Measurements from ENCODE around the gene SORT1. TPM values are rescaled to one million over a fixed set of nuclear protein-coding genes. Genes with fewer than 3 reads are reported as not detected.
"Not testable (repeated sequence)": the region's sequence is repeated elsewhere in the genome, so short reads cannot be mapped to it uniquely, and the experiment has no call there.

The SORT1 gene
- total RNA-seq, 4 donors from 2014 or later: 92.6 to 136 (median 134) TPM

DNA sequence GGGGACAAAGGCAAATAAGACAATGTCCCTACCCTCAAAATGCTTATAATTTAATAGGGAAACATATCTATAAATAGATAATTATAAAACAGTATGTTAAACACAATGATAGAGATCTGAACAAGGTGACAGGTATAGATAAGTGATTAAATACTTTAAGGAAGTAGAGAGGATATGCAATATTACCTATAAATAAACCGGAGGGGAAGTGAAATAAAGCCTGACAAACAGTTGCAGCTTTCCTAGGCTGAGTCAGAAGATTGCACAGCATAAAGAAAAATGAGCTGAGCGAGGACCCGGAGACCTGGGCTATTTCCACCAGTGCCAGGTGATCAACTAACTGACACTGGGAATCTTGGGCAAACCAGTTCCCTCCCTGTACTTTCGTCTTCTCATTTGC is 103.2 kb downstream of the SORT1 start:
- Histone ChIP-seq H3K36me3 (no peaks in the 10 kb centered on the region), H3K4me1 (peaks cover 15 to 18% (median 17%) of the 10 kb centered on the region in 4 donors), H3K4me3 (no peak overlapping the region), H3K27ac (replicated peaks in 1 of 4) (no peak overlapping the region), H3K27me3 (no peaks in the 10 kb centered on the region), H3K9me3 (no peaks in the 10 kb centered on the region)
- TF ChIP-seq POLR2AphosphoS5 (IDR thresholded peaks at IDR 0.05) (no peak), POLR2A (IDR thresholded peaks at IDR 0.05; ENCODE audit: low read depth) (no peak), EP300 (IDR thresholded peaks at IDR 0.05) (no peak)
- TF ChIP-seq, protein P1, sequence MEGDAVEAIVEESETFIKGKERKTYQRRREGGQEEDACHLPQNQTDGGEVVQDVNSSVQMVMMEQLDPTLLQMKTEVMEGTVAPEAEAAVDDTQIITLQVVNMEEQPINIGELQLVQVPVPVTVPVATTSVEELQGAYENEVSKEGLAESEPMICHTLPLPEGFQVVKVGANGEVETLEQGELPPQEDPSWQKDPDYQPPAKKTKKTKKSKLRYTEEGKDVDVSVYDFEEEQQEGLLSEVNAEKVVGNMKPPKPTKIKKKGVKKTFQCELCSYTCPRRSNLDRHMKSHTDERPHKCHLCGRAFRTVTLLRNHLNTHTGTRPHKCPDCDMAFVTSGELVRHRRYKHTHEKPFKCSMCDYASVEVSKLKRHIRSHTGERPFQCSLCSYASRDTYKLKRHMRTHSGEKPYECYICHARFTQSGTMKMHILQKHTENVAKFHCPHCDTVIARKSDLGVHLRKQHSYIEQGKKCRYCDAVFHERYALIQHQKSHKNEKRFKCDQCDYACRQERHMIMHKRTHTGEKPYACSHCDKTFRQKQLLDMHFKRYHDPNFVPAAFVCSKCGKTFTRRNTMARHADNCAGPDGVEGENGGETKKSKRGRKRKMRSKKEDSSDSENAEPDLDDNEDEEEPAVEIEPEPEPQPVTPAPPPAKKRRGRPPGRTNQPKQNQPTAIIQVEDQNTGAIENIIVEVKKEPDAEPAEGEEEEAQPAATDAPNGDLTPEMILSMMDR (IDR thresholded peaks at IDR 0.05): no peak
- 66% methylated on average over 4 of the region's 4 CpGs for WGBS
- no peak for DNase-seq (ENCODE audit: extremely low spot score)
- intact Hi-C loops (cut with DNase I): no loop called here

DNA sequence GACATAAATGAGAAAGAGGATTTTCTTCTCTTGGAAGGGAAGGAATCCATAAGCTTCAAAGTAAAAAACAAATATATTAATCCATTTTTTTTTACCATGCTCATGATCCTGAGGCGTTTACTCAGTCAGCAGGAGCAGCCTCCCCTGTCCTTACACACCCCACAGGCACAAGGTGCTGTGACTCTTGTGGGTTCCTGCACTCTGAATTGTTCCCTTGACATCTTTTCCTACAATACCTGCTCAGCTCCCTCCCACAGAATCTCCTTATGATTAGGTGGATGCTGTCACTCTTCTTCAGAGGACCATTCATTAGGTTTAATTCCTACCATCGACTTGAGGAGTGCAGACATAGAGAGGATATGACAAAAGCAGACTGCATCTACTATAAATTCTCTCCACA is 104.7 kb downstream of the SORT1 start:
- no peak overlapping the region for H3K27ac ChIP-seq (replicated peaks in 1 of 4)
- 90% methylated on average over 2 of the region's 2 CpGs for WGBS
- H3K27me3 ChIP-seq: no peaks in the 10 kb centered on the region
- peaks cover under 1 to 4% (median 2%) of the 10 kb centered on the region in 4 donors for H3K4me1 ChIP-seq
- DNase-seq (ENCODE audit: extremely low spot score): no peak
- no peaks in the 10 kb centered on the region for H3K9me3 ChIP-seq
- no peak overlapping the region for H3K4me3 ChIP-seq
- no peaks in the 10 kb centered on the region for H3K36me3 ChIP-seq
- TF ChIP-seq POLR2A (IDR thresholded peaks at IDR 0.05; ENCODE audit: low read depth): no peak
- TF ChIP-seq POLR2AphosphoS5 (IDR thresholded peaks at IDR 0.05): no peak
- no peak for TF ChIP-seq EP300 (IDR thresholded peaks at IDR 0.05)
- TF ChIP-seq, protein P1 (IDR thresholded peaks at IDR 0.05): no peak
- intact Hi-C loops (cut with DNase I): no loop called here

DNA sequence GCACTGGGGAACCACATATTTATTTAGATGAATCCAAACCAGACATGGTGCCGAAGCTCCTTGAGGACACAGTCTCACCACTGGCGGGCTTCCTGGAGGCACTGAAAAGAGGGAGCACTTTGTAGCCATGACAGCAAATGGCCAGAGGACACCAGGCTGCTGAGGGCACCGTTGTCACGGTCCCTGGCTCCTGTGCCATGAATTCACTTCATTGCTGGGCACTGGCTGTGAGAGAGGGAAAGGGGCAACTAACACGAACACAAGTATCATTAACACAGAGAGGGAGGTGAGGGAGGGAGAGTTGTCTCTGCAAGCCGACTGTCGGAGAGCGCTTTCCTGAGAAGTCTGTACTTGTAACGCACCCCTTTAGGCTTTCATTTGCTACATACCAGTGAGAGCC is 105.4 kb downstream of the SORT1 start:
- no peak for TF ChIP-seq POLR2AphosphoS5 (IDR thresholded peaks at IDR 0.05)
- TF ChIP-seq, protein P1 (IDR thresholded peaks at IDR 0.05): no peak
- TF ChIP-seq POLR2A (IDR thresholded peaks at IDR 0.05; ENCODE audit: low read depth): no peak
- no peak for TF ChIP-seq EP300 (IDR thresholded peaks at IDR 0.05)
- no peaks in the 10 kb centered on the region for H3K9me3 ChIP-seq
- no peaks in the 10 kb centered on the region for H3K4me1 ChIP-seq
- H3K27me3 ChIP-seq: no peaks in the 10 kb centered on the region
- no peak for DNase-seq (ENCODE audit: extremely low spot score)
- intact Hi-C loops (cut with DNase I): no loop called here
- no peaks in the 10 kb centered on the region for H3K36me3 ChIP-seq
- no peak overlapping the region for H3K4me3 ChIP-seq
- H3K27ac ChIP-seq (replicated peaks in 1 of 4): no peak overlapping the region
- WGBS: 86% methylated on average over 9 of the region's 9 CpGs

DNA sequence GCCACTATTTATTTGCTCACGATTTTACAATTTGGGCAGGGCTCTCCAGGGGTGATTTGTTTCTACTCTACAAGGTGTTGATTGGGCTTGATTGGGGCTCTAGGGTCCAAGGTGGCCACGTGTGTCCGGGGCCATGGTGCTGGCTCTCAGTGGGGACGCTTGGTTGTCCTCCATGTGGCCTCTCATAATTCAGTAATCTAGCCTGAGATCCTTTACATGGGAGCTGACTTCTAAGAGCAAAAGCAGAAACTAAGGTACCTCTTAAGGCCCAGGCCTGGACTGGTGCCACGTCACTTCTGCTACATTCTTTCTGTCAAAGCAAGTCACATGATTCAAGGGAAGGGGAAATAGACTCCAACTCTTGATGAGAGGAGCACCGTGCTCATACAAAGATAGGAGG is 106.7 kb downstream of the SORT1 start:
- H3K4me1 ChIP-seq: no peaks in the 10 kb centered on the region
- H3K27ac ChIP-seq (replicated peaks in 1 of 4): no peak overlapping the region
- no peaks in the 10 kb centered on the region for H3K27me3 ChIP-seq
- 72% methylated on average over 6 of the region's 6 CpGs for WGBS
- H3K4me3 ChIP-seq: no peak overlapping the region
- no peaks in the 10 kb centered on the region for H3K9me3 ChIP-seq
- DNase-seq (ENCODE audit: extremely low spot score): no peak
- TF ChIP-seq, protein P1 (IDR thresholded peaks at IDR 0.05): no peak
- TF ChIP-seq POLR2AphosphoS5 (IDR thresholded peaks at IDR 0.05): no peak
- TF ChIP-seq EP300 (IDR thresholded peaks at IDR 0.05): no peak
- TF ChIP-seq POLR2A (IDR thresholded peaks at IDR 0.05; ENCODE audit: low read depth): no peak
- intact Hi-C loops (cut with DNase I): no loop called here
- no peaks in the 10 kb centered on the region for H3K36me3 ChIP-seq

DNA sequence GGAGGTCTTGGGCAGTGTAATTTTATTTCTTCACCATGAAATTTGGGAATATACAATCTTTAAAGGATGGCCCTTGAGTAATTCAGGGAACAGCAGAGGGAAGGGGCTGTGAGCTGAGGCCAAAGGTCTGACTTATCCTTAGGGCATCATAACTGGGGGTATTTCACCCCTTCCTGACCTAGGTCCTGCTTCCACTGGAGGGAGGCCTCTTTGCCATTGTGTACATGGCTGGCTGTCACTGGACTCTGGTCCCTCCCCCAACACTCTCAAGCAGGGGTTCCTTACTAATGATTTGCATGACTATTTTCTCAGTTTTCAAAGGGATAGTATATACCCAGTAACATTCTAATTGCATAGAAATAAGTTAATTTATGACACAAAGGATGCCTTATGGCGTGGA is 107.6 kb downstream of the SORT1 start:
- Histone ChIP-seq H3K27ac (replicated peaks in 1 of 4) (no peak overlapping the region), H3K4me1 (peaks cover 0 to under 1% (median 0%) of the 10 kb centered on the region in 4 donors), H3K27me3 (no peaks in the 10 kb centered on the region), H3K4me3 (no peak overlapping the region), H3K36me3 (no peaks in the 10 kb centered on the region), H3K9me3 (no peaks in the 10 kb centered on the region)
- DNase-seq (ENCODE audit: extremely low spot score): no peak
- TF ChIP-seq EP300 (IDR thresholded peaks at IDR 0.05) (no peak), POLR2AphosphoS5 (IDR thresholded peaks at IDR 0.05) (no peak), POLR2A (IDR thresholded peaks at IDR 0.05; ENCODE audit: low read depth) (no peak)
- TF ChIP-seq, protein P1 (IDR thresholded peaks at IDR 0.05): no peak
- WGBS: 92% methylated on average over 1 of the region's 1 CpG
- intact Hi-C loops (cut with DNase I): no loop called here

DNA sequence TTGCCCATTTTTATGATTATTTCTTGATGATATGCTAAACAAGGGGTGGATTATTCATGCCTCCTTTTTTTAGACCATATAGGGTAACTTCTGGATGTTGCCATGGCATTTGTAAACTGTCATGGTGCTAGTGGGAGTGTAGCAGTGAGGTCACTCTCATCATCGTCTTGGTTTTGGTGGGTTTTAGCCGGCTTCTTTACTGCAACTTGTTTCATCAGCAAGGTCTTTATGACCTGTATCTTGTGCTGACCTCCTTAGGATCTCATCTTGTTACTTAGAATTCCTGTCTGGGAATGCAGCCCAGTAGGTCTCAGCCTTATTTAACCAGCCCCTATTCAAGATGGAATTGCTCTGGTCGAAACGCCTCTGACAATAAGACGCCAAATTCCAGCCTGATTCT is 111.0 kb downstream of the SORT1 start:
- H3K4me3 ChIP-seq; intact Hi-C loops (cut with DNase I); H3K36me3 ChIP-seq; DNase-seq (ENCODE audit: extremely low spot score); H3K27ac ChIP-seq (replicated peaks in 1 of 4); H3K27me3 ChIP-seq; H3K9me3 ChIP-seq: not testable (repeated sequence)
- 81% methylated on average over 5 of the region's 5 CpGs for WGBS
- H3K4me1 ChIP-seq: peaks cover 14 to 27% (median 23%) of the 10 kb centered on the region in 4 donors
